CD4-positive, alpha-beta T cell treated with Interleukin-4 for 4 hours (primary cell): ENCODE data around the gene LCT.

Source experiments
- DNase-seq: peaks from one replicate; pipeline ENCODE4 v3.0.0-alpha.2; 2020

LCT gene

DNA sequence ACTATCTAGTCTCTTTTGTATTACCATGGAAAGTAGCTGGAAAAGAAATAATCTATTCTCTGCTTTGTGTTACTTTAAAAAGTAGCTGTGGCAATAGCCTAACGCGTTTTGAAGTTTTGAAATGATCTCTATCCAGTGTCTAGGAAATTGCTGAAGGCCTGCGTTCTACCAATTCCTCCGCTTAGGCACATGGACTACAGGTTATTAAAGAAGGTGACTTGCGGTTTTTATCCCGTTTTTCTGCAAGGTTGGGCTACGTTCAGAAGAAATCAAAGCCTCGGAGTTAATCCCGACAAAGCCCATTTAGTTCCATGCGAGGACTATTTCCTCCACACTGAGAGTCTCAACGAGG, 96.0 kb downstream of the LCT start:
- no peak for DNase-seq

DNA sequence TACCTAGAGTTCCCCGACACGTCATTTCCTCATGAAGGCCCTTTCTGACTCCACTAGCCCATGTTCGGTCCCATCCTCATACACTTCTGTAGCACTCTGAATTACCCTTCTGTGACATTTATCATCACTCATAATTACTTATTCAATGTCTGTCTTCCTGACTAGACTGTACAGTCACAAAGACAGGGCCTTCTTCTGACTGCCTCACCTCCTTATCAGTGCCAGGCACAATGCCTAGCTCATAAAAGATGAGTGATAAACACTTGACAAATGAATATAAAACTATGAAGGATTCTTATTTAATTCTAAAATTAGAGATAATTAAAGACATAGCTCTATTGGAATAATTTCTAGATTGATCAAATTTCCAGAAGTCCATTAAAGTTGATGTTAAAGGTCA, 96.8 kb downstream of the LCT start:
- DNase-seq, result no peak
